Hematopoietic multipotent progenitor cell treated with erythropoietin and hydrocortisone succinate and interleukin-3 and kit ligand, for 6 days (in vitro differentiated cells): Measurements from ENCODE around the gene FOXP2.
"Not testable (repeated sequence)": the region's sequence is repeated elsewhere in the genome, so short reads cannot be mapped to it uniquely, and the experiment has no call there.

Experiments
- DNase-seq: peaks from one replicate; pipeline ENCODE4 v3.0.0-alpha.2; 2015

The FOXP2 gene

DNA sequence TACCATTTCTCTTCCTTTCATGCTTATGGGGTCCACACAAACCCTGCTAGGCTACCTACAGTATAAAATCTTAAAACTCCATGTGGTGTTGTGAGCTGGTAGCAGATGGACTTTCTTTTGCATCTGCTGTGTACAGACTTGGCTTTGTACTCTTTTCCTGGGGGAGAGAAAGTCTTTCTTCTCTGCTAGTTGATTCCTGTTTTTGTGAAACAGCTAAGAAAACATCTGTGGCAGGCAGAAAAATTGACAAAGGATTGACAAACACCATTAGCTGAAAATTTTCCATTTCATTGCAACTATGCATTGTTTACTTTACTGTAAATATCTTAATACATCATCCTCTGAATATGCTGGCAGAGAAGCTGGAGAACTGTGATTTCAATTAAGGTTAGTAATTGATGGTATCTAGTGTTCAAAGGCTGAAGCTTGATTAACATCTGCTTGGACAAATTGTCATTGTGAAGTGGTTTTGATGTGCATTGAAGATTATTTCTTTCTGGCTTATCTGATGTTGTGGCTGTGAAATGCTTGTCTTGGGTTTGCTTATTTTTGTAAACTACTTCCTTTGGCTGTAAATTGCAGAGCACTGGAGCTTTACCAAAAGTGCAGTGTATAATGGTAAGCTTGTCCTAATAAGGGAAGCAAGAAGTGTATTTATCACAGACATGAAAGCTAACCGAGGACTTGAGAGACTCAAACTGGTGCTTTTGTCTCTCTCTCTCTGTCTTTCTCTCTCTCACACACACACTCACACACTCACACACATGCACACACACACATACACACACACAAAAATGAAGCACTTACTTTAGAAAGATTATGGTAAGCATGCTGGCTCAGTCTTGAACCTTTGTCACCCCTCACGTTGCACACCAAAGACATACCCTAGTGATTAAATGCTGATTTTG, at the start of gene FOXP2:
FOXP2 (plus strand) TSS at position 660 of the 908 bp plus-strand sequence. CDS start 11,697 bp downstream, outside the sequence.
- peak; percentile 20 for DNase-seq

- no peak for DNase-seq
Observed at GRCh38 chr7:114365791-114366190, 48.8 kb upstream of the FOXP2 start.

DNA sequence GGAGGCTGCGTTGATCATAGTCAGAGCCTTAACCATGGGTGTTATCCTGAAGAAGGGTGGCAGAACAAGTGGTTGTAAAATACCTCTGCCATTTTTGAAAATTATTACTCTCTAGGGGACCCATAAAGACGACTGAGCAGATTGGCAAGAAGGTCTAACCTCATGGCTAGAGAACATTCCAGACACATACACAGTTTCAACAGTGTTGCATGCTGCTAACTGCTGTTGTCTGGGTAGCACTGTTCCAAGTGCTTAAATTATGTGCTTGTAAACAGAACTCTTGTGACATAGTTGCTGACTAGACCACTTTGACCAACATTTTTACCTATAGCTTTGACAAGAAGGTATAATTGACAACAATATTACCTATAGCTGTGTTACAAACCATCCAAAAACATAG, 46.1 kb upstream of the FOXP2 start:
- DNase-seq = no peak

DNA sequence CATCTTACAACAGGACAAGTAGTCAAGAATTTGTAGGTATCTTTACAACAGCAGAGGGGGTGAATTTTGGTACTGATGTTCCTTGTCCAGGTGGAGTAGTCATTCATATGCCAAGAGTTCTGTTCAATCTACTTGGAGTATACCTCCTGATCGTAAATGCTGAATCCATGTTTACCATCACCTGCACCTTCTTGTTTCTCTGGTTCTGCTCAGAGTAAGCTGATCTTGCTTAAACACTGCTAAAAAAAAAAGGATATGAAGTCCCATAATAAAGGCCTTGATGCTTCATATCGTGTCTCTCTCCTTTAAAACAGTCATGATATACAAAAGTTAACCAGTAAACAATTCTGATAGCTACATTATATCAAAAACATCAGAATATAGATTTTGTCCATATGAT, 45.3 kb upstream of the FOXP2 start:
- DNase-seq = no peak

DNA sequence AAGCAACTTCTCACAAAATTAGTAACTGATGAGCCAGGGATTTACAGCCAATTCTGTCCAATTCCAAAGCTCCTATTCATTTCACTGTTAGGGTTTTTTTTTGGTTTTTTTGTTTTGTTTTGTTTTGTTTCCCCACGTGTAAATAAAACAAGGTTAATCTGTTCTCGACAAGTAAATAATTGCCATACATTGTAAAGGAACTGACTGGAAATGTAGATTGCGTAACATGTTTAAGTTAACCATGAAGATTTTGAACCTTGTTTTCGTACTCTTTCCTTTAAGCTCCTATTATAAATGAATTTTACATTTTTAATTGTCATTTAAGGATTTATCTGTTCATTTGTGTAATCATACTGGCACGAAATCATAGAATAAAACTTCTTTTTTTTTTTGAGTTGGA, 42.0 kb upstream of the FOXP2 start:
- DNase-seq = no peak

DNA sequence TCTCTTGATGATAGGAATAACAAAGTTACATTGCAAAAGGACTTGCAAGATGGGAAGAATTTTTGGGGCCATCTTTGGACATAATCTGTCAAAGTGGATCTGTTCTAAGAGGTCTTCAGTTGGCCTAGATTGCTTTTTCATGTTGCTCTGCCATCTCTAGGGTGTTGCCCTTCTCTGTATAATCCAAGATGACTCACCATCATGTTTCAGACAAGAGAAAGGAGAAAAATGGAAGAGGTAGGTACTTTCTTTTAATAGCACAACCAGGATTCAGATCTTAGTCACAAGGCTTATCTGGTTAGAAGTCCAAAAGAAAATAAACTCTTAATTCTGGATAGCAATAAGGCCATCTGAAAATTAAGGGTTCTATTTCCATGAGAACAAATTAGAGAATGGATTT, 38.7 kb upstream of the FOXP2 start:
- no peak for DNase-seq

- not testable (repeated sequence) for DNase-seq
Observed at GRCh38 chr7:114383946-114384345, 30.7 kb upstream of the FOXP2 start.

GRCh38 chr7:114384346-114384745, 30.3 kb upstream of the FOXP2 start:
- DNase-seq = not testable (repeated sequence)

DNA sequence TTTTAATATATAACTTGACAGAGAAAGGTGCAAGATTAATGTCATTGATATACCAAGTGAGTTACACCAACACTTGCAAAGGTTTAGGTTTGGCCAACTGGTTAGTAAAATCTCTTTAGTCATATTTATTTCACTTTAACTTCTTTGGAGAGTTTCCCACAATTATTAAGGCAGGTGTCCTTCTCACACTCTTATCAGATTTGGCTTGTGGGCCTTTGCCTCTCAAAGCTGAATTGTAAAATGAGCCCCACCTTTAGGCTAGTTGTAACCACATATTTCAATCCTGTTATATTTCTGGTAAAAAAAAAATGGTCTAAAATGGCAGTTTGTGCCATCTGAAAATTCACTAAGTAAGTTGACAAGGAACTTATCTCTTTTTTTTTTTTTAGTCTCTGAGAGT, 26.6 kb upstream of the FOXP2 start:
- no peak for DNase-seq

DNA sequence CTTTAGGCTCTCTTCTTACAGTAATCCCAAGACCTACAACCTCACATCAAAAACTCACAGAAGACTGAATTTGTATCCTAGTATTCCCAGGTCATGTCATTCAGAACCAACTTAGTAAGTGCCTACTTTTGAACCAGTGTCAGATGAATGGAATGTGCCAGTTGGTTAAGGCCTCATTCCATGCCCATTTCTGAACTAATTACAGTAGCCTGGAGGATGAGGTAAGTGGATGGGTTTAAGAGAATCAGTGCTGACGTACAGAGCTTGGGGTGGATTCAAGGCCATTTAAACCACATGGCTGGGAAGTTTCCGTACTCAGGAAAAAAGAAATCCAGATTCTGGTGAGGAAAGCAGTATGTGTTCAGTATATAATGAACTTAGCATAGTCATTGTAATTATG, 21.9 kb upstream of the FOXP2 start:
- no peak for DNase-seq

GRCh38 chr7:114402876-114403635, 11.6 kb upstream of the FOXP2 start:
- no peak for DNase-seq

DNA sequence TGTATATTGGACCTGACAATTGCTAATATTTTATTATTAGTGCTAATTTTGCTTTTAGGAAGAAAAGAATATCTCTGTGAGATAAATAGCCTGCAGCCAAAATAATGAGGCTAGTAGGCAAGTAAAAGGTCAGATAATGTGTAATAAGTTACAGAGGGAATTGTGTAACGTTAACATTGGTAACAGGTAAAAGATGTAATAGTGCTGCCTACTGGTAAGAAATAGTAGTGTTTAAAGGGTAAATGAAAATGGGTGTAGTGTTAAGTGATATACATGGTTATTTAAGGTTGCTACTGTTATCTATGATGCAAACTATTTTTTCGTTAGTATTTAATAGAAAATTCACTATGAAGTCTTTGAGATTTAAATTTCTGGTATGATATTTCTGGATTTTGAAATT, 9.2 kb upstream of the FOXP2 start:
- DNase-seq = peak; percentile 33

DNA sequence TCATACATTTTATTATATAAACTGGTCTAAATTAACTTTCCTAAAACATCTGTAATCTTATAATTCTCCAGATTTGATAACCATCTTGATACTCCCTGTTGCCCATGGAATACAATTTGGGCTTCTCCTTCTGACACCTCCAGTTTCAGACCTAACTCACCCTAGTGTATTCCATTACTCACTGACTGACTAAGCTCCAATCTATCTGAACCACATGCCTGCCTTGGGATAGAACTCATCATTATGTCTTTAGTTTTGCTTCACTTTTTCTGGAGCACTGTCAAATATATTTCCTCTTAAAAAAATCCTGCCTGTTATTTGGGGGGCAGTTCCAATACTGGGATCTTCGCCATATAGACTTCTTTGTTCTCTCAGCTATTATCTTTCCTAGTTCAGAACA, 4.9 kb upstream of the FOXP2 start:
- DNase-seq = no peak

GRCh38 chr7:114412548-114412947, 2.1 kb upstream of the FOXP2 start:
- no peak for DNase-seq

- no peak for DNase-seq
Observed at GRCh38 chr7:114413761-114414155, 857 bp upstream of the FOXP2 start.

DNA sequence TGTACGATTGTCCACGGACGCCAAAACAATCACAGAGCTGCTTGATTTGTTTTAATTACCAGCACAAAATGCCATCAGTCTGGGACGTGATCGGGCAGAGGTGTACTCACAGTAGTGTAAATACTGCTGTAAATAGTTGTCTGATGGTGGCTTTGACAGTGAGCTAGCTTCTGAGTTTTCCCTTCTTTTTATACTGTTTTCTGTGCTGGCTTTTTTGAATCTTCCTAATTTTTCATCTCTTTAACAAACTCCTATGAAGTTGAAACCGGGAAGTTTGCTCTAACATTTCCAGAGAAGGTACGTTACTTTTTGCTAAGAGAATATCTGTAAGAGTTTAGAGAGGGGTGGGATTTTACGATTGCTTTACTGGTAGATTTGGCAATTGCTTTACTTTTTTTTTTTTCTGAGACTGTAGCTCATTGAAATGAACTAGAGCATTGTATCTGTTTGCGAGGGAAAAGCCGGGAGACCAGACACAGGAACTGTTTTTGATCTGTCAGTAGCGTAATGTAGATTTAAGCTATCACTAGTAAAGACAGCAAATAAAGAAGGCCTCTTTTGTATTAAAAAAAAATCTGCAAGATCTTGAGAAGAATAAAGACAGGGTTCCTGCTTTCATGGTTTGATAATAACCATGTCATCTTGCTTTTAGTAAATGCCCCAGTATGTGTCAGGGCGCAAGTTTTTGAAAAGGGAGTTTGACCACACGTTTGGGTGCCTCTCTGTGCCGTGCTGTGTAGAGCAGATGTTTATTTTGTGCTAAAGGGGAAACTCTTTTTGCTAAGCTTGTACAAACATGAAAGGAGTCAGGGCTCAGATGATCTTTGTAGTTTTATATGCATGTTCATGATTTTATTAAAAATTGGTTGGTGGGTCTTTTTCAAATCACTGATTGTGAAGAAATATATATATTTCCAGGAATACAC, 712 bp downstream of the FOXP2 start:
- no peak for DNase-seq

GRCh38 chr7:114416129-114416990, 1.7 kb downstream of the FOXP2 start:
- DNase-seq = no peak

DNA sequence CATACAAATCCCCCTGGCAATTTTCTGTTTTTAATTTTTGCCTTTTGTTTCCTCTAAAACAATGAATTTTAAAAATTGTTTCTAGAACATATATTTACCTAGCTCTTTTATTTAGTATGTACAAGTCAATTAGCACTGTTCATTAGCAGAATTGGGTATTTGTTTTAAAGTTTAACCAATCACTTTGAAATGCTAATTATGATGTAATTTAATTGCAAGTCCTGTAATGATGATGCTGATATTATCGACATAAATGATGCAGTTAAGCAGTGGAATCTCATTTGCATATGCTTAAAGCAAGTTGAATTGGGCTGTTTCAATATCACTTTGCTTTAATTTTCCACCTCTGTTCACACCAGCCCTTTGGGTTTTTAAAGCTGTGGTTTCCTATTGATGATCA, 2.7 kb downstream of the FOXP2 start:
- DNase-seq = no peak

DNA sequence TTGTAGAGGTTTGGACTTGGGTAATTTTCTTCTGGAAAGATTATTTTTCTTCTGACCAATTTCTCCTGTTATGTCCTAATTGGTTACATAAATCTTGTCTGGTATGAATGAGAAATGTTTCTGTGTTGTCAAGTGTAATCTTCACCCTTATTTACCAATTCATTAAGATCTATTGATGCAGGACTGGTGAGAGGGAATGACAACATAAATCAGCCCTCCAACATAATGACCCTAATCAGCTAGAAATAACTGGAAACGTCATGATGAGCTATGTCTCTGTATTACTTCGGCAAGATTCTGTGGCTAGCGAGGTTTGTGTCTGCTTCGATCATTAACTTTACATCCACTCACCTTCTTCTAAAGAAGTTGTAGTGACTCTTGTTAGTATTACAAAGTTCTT, 3.5 kb downstream of the FOXP2 start:
- no peak for DNase-seq

DNA sequence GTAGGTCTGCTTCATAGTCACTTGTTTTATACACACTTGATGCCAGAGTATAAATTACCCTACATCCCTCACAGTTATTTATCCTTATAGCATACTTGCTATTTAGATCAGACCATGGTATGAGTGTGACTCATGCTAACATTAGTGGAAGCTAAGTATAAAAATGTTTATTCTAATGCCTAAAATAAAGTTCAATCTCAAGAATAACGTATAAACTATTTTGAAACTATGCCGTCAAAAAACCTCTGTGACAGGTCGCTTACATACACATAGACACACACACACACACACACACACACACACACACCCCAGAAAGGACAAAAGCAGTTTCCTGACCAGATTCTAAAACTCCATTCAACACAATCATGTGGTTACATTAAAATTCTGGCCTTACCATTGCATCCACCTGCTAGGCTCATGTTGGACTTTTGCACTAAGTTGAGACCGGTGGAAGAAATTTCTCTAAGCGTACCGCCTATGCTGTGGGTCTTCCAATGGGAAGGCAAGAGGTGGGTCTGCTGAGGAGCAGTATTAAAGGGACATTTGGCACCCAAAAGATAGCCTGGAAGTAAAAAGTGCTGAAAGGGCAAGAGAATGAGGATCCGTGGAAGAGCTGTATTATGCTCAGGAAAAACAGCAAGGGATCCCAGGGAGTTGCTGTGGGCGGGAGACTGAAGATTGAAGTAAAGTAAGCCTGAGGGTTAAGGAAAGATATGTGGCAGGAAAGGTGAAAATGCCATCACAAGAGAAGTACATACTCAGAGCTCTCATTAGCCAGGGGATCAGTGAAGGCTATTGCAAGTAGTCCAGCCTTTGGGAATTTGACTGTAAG, 5.0 kb downstream of the FOXP2 start:
- no peak for DNase-seq
